Cortex of kidney (tissue), 1 donor: Measurements from ENCODE around the gene RAP1GAP2.
"Not testable (repeated sequence)": the region's sequence is repeated elsewhere in the genome, so short reads cannot be mapped to it uniquely, and the experiment has no call there.

ENCODE experiments used
- DNase-seq: peaks from one replicate; lab custom pipeline; 2025; lab: John Stamatoyannopoulos, UW

Gene RAP1GAP2

GRCh38 chr17:2883544-2884213, 87.4 kb downstream of the RAP1GAP2 start:
- DNase-seq = no peak

- no peak for DNase-seq
These were observed 89.5 kb downstream of the RAP1GAP2 start for GRCh38 chr17:2885733-2886132.

DNA sequence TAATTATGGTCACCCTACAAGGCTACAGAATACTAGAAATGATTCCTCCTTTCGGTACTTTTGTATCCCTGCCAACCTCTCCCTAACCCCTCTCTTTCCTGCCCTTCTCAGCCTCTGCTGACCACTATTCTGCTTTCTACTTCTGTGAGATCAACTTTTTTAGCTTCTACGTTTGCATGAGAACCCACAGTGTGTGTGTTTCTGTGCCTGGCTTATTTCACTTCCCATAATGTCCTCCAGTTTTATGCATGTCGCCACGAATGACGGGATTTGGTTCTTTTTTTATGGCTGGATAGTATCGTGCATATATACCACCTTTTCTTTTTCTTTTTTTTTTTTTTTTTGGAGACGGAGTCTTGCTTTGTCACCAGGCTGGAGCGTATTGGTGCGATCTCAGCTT, 92.1 kb downstream of the RAP1GAP2 start:
- DNase-seq = no peak

DNA sequence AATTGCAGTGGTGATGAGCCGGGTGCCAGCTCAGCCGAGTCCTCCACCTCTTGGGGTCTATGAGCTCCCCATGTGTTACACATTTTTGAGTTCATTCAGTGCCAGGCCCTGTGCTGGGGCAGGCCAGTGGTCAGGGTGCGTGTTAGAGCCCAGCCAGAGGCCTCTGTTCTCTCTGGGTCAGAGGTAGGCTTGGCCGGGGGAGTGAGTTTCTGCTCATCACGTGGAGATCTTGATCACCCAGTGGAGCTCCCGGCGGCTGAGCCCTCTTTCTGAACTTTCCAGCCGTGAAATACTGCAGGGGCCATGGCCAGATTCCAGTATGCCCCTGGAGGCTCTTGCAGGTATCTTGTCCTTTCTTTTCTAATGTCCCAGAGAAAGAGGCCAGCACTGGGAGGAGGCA, 93.0 kb downstream of the RAP1GAP2 start:
- DNase-seq = no peak

GRCh38 chr17:2890778-2891177, 94.5 kb downstream of the RAP1GAP2 start:
- not testable (repeated sequence) for DNase-seq

DNA sequence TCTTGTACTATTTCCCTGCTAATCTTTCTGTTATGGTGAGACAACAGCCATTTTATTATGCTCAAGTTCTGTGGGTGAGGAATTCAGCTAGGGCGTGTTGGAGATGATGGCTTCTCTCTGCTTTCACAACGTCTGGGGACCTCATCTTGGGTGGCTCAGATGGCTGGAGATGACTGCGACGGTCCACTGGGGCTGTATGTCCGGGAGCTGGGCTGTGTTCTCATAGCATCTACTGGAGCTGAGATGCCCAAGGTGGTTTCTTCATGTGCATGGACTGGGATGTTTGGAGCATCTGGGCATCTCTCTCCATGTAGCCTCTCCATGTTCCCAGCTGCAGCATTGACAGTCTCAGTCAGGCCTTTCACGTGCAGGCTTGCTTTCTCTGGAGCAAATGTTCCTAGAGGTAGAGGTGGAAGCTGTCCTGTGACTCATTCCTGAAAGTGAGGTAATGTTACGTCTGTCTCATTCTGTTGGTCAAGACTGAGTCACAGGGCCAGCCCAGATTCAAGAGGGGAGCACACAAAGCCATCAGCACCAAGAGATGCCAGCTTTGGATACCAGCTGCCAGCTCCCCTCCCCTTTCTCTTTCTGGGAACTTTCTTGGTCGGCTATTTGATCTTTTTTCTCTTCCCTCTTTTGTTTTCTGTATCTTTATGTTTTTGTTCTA, 96.2 kb downstream of the RAP1GAP2 start:
- DNase-seq = no peak

DNA sequence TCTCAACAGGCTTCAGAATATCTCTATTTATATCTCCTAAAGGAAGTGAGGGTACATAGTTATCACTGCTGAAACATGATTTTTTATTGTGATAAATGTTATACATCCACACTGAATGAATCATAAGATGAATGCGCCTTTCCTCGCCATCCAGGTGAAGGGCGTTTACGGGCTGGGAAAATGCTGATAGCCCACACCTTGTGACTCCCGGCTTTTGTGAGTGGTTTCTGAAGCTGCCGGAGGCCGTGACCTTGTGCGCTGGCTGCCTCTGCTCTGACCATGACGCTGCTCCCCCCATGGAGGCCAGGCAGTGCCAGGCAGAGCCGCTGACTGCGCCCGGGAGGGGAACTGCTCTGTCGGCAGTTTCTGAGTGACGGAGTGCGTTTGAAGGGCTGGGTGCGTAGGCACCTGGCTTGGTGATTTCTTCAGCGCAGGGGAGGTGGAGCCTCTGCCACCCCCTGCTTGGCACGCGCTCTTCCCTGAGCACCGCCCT, 97.2 kb downstream of the RAP1GAP2 start:
- DNase-seq = no peak

GRCh38 chr17:2894782-2895181, 98.5 kb downstream of the RAP1GAP2 start:
- no peak for DNase-seq

GRCh38 chr17:2897605-2898004, 101.4 kb downstream of the RAP1GAP2 start:
- no peak for DNase-seq

DNA sequence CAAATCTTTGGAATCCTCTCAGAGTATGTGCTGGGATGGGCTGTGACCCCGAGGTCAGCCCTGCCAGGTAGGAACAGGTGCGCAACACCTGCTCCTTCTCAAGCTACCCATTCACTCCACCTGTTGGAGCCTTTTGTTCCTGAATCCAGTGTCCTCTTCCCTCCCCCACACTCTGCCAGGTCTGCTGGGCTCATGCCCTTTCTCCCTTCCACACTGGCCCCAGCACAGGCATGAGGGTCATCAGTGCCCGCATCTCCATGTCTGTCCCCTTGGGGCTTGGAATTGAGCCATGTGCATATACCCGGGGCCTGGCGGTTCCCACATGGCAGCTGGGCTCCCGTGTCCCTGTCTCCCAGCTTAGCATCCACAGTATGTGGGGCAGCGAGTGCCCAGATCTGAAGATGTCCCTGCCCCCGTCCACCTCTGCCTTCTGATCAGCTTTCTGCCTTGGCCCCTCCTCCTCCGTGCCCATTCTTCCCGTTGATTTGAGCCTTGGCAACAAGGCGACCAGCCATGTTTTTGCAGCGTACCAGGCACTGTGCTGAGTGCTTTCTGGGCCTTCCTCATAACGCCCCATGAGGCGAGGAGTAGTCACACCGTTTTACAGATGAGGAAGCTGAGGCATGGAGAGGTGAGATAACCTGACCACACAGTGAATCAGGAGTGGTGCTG, 102.2 kb downstream of the RAP1GAP2 start:
- DNase-seq = no peak

DNA sequence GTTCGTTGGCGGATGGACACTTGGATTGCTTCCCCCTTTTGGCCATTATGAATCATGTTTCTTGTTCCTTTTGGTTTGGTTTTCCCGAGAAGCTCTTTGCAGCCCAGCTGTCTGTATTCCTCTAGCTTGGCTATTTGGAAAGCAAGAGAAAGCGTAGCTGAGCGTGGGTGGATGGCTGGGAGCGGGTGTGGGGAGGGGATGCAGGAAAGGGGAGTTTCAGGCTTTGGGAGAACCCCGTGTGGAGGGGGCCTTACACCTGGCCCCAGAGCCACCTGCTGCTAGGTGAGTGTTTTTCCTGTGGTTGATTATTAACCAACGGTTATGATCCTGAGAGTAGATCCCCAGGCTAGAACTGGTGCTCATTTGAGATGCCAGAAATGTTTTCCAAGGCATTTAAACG, 103.7 kb downstream of the RAP1GAP2 start:
- no peak for DNase-seq

GRCh38 chr17:2900842-2901241, 104.6 kb downstream of the RAP1GAP2 start:
- DNase-seq = no peak

DNA sequence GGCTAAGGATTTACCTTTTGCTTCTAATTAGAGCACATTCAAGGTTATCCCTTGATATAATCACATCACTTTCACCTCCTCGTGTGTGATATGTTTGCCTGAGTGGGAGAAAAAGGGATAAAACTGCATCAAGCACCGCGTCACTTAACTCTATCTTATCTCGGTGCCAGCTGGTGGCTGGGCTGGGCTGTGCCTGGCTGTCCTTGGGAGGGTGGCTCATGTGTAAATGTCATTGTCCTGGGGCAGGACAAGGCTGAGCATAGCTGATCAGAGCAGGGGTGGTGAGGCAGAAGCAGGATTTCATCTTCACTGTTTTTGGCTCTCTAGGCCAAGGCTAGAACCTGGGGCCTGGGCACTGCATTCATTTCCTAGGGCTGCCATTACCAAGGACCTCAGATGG, 105.3 kb downstream of the RAP1GAP2 start:
- no peak for DNase-seq

DNA sequence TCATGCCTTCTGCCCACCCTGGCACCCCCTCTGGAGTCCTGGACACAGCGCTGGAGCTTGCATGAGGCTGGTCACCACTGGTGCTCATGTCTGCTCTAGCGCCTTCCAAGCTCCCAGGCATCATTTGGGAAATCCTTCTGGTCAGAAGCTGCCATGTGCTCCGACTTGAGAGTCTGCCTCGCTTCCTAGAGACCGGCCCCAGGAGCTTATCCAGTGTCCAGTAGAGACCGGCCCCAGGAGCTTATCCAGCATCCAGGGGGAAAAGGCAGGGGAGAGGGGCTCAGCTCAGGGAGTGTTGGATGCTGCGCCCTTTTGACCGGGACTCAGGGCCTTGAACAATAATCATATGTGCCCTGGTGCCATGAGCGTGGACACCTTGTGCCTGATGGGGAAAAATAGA, 106.3 kb downstream of the RAP1GAP2 start:
- no peak for DNase-seq

DNA sequence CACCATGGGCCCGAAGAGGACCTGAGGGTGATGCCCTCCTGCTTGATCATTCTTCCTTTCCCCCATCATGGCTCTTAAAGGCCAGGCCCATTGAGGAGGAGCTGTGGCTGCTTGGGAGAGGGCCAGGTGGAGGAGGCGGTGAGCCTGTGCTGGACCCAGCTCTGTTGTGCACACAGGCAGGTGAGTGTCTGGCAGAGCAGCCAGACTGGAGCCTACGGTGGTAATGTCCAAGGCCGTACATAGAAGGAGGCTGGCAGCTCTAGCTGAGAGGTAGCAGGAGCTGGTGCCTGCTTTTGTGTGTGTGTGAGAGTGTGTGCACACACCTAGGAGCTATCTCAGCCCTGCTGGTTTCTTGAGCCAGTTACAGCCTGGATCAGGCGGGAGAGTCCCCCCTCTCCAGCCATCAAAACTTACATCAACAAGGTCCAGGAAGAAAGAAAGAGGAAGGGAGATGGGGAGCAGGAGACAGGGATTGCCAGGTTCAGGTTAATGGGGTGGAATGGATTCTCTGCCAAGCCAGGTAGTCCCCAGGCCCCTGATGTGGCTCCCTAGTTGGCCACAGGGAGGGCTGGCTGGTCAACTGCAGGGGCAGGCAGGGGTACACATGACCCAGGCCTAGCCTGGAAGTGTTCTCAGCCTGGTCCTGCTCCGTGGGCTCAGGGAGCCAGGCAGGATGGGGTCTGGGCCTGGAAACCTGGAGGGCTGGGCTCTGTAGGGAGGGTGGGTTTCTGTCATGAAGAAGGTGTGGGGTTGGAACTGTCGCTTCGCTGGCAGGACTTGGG, 107.1 kb downstream of the RAP1GAP2 start:
- no peak for DNase-seq

GRCh38 chr17:2904135-2904534, 107.9 kb downstream of the RAP1GAP2 start:
- DNase-seq = no peak

- DNase-seq = no peak
These were observed 109.0 kb downstream of the RAP1GAP2 start for GRCh38 chr17:2905269-2905668.

GRCh38 chr17:2905696-2906501, 109.7 kb downstream of the RAP1GAP2 start:
- DNase-seq = no peak

DNA sequence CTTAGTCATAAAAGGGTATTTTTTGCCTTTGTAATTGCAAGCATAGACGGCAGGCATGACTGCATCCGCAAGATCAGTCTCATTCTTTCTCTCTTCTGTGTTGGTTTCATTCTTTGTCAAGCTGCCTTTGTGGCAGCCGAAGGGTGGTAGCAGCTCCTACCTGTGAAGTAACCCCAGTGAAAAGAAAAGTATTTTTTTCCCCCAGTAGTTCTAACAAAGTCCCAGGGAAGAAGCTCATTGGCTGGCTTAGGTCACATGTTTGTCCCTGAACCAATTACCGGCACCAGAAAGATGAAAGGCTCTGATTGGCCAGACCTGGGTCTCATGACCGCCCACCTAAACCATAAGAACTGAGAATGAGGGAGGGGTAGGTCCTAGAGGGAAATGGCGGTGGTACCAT, 110.7 kb downstream of the RAP1GAP2 start:
- no peak for DNase-seq

- no peak for DNase-seq
These were observed 113.1 kb downstream of the RAP1GAP2 start for GRCh38 chr17:2909175-2909845.

GRCh38 chr17:2909846-2910234, 113.6 kb downstream of the RAP1GAP2 start:
- no peak for DNase-seq
